ENCODE results near the gene INSL3.

GRCh38 chr19:17795495-17795856 is 25.8 kb downstream of the INSL3 start:
- TF ChIP-seq CTCF (IDR thresholded peaks at IDR 0.05; ENCODE audit: insufficient read depth, low read depth, low read length) (no peak), EZH2 (IDR thresholded peaks at IDR 0.05; ENCODE audit: insufficient read depth, low read length) (no peak)

Measured in astrocyte (in vitro differentiated cells and primary cell).